ENCODE results near the gene ZNF575. TPM values are rescaled to one million over a fixed set of nuclear protein-coding genes. Genes with fewer than 3 reads are reported as not detected.

The ZNF575 gene
- total RNA-seq, 1 experiment from 2014 or later = 1.1 TPM

DNA sequence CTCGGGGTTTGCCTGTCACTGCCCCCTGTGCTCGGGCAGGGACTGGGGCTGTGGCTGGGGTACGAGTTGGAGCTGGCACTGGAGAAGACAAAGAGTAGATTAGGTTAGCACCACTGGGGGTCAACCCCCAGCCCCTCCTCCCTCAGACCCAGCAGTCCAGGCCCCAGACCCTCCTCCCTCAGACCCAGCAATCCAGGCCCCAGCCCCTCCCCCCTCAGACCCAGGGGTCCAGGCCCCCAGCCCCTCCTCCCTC lies 19.1 kb downstream of the ZNF575 start:
- no peak overlapping the region for H3K27ac Mint-ChIP-seq (ENCODE audit: low read depth, unreplicated experiment)
- H3K27me3 Mint-ChIP-seq (ENCODE audit: insufficient read depth, unreplicated experiment) = no peaks in the 10 kb centered on the region
- peaks cover 29% of the 10 kb centered on the region for H3K36me3 Mint-ChIP-seq (ENCODE audit: insufficient read depth, unreplicated experiment)
- intact Hi-C loops (cut with micrococcal nuclease) = no loop called here
- CTCF ChIA-PET = interaction anchor here (0.9 kb wide), 1 partner anchor 28 kb away, joined by 3 read pairs; no protein-coding TSS in a partner anchor
- no peaks in the 10 kb centered on the region for H3K4me1 Mint-ChIP-seq (ENCODE audit: insufficient read depth, unreplicated experiment)
- no peak overlapping the region for H3K4me3 Mint-ChIP-seq (ENCODE audit: unreplicated experiment)
- no TSS peak for BruUV-seq (replicated peaks)
- no peaks in the 10 kb centered on the region for H3K9me3 Mint-ChIP-seq (ENCODE audit: unreplicated experiment)
- no peak for DNase-seq (ENCODE audit: unreplicated experiment)
- POLR2A ChIA-PET = interaction anchor here (2.1 kb wide), 1 partner anchor 19 kb away, joined by 7 read pairs; the partner anchor contains the start of gene ZNF575
- no peak for TF ChIP-seq CTCF (IDR thresholded peaks at IDR 0.05; ENCODE audit: unreplicated experiment)

GRCh38 chr19:43552616-43553015 lies 19.6 kb downstream of the ZNF575 start:
- no peak for DNase-seq (ENCODE audit: unreplicated experiment)
- Mint-ChIP-seq H3K4me3 (ENCODE audit: unreplicated experiment) (no peak overlapping the region), H3K4me1 (ENCODE audit: insufficient read depth, unreplicated experiment) (no peaks in the 10 kb centered on the region), H3K27ac (ENCODE audit: low read depth, unreplicated experiment) (no peak overlapping the region), H3K27me3 (ENCODE audit: insufficient read depth, unreplicated experiment) (no peaks in the 10 kb centered on the region), H3K36me3 (ENCODE audit: insufficient read depth, unreplicated experiment) (peaks cover 34% of the 10 kb centered on the region), H3K9me3 (ENCODE audit: unreplicated experiment) (no peaks in the 10 kb centered on the region)
- no peak for TF ChIP-seq CTCF (IDR thresholded peaks at IDR 0.05; ENCODE audit: unreplicated experiment)
- POLR2A ChIA-PET = interaction anchor here (2.1 kb wide), 1 partner anchor 20 kb away, joined by 7 read pairs; the partner anchor contains the start of gene ZNF575
- intact Hi-C loops (cut with micrococcal nuclease) = no loop called here
- BruUV-seq (replicated peaks) = no TSS peak
- CTCF ChIA-PET = no interaction called here

GRCh38 chr19:43553656-43554055 lies 20.7 kb downstream of the ZNF575 start:
- no TSS peak for BruUV-seq (replicated peaks)
- Mint-ChIP-seq H3K4me1 (ENCODE audit: insufficient read depth, unreplicated experiment) (no peaks in the 10 kb centered on the region), H3K36me3 (ENCODE audit: insufficient read depth, unreplicated experiment) (peaks cover 44% of the 10 kb centered on the region), H3K27me3 (ENCODE audit: insufficient read depth, unreplicated experiment) (no peaks in the 10 kb centered on the region), H3K4me3 (ENCODE audit: unreplicated experiment) (no peak overlapping the region), H3K27ac (ENCODE audit: low read depth, unreplicated experiment) (no peak overlapping the region), H3K9me3 (ENCODE audit: unreplicated experiment) (no peaks in the 10 kb centered on the region)
- TF ChIP-seq CTCF (IDR thresholded peaks at IDR 0.05; ENCODE audit: unreplicated experiment) = no peak
- ChIA-PET POLR2A (interaction anchor here (0.5 to 2.1 kb wide), 3 partner anchors 18 to 70 kb away, joined by 3 to 7 read pairs (median 5); partner anchors contain the start of gene ZNF575), CTCF (interaction anchor here (0.5 to 2.4 kb wide), 7 partner anchors 12 to 109 kb away, joined by 3 to 9 read pairs (median 5); no protein-coding TSS in a partner anchor)
- intact Hi-C loops (cut with micrococcal nuclease) = no loop called here
- DNase-seq (ENCODE audit: unreplicated experiment) = no peak

GRCh38 chr19:43554317-43554895 lies 21.4 kb downstream of the ZNF575 start:
- peaks cover 50% of the 10 kb centered on the region for H3K36me3 Mint-ChIP-seq (ENCODE audit: insufficient read depth, unreplicated experiment)
- no peak for DNase-seq (ENCODE audit: unreplicated experiment)
- TF ChIP-seq CTCF (IDR thresholded peaks at IDR 0.05; ENCODE audit: unreplicated experiment) = no peak
- no peaks in the 10 kb centered on the region for H3K9me3 Mint-ChIP-seq (ENCODE audit: unreplicated experiment)
- H3K27me3 Mint-ChIP-seq (ENCODE audit: insufficient read depth, unreplicated experiment) = no peaks in the 10 kb centered on the region
- no peaks in the 10 kb centered on the region for H3K4me1 Mint-ChIP-seq (ENCODE audit: insufficient read depth, unreplicated experiment)
- H3K27ac Mint-ChIP-seq (ENCODE audit: low read depth, unreplicated experiment) = no peak overlapping the region
- intact Hi-C loops (cut with micrococcal nuclease) = no loop called here
- no TSS peak for BruUV-seq (replicated peaks)
- no peak overlapping the region for H3K4me3 Mint-ChIP-seq (ENCODE audit: unreplicated experiment)
- POLR2A ChIA-PET = interaction anchor here (0.5 to 2.1 kb wide), 5 partner anchors 18 to 107 kb away, joined by 3 to 7 read pairs (median 5); partner anchors contain the start of genes IRGQ, ZNF575 and ZNF576
- CTCF ChIA-PET = interaction anchor here (0.5 to 2.8 kb wide), 27 partner anchors 8 to 226 kb away, joined by 3 to 19 read pairs (median 5); partner anchors contain the start of genes IRGQ, KCNN4 and ZNF576
